Gastroesophageal sphincter (tissue), 4 donors: Measurements from ENCODE around the gene SPEM3. TPM values are rescaled to one million over a fixed set of nuclear protein-coding genes. Genes with fewer than 3 reads are reported as not detected.
A peak's percentile ranks its signal among the peaks of the same experiment; 100 is the strongest.

Experiments used
- ATAC-seq: fragments of 150-250 bp; one replicate; pipeline ENCODE4 v1.9.1; 2016; ENCODE audit warnings: mild to moderate bottlenecking, moderate library complexity
- H3K27ac ChIP-seq, 4 donors: fragments of 200-600 bp; sonication (generic) in 3 of 4; 1 replicate in 3 of 4; 2 replicates in 1 of 4; pipeline ENCODE4 v1.5.1; 2016 to 2019
- H3K27me3 ChIP-seq: fragments of 200-600 bp; sonication (generic); one replicate; pipeline ENCODE4 v1.5.1; 2019
- H3K36me3 ChIP-seq, 2 donors: fragments of 200-600 bp; sonication (generic); one replicate each; pipeline ENCODE4 v1.5.1; 2019; ENCODE audit warnings: control low read depth in 1 of 2
- H3K4me1 ChIP-seq, 3 donors: fragments of 200-600 bp; sonication (generic); 1 replicate in 2 of 3; 2 replicates in 1 of 3; pipeline ENCODE4 v1.5.1; 2016 to 2019; ENCODE audit warnings: control low read depth in 2 of 3
- H3K4me3 ChIP-seq, 2 donors: fragments of 200-600 bp; sonication (generic); one replicate each; pipeline ENCODE4 v1.5.1; 2019; ENCODE audit warnings: mild to moderate bottlenecking in 1 of 2, moderate library complexity in 1 of 2
- H3K9me3 ChIP-seq, 3 donors: fragments of 200-600 bp; sonication (generic); one replicate each; pipeline ENCODE4 v1.5.1; 2017 to 2019; ENCODE audit warnings: control low read depth in 2 of 3
- EP300 ChIP-seq: sonication (generic); formaldehyde crosslinking; IDR thresholded peaks from one replicate; pipeline ENCODE4 v1.6.1; 2017; ENCODE audit warnings: antibody characterized with exemption, mild to moderate bottlenecking
- POLR2A ChIP-seq, 2 donors: fragments of 450-650 bp; IDR thresholded peaks; one replicate each; pipeline ENCODE4 v1.6.1; 2017; ENCODE audit warnings: antibody characterized with exemption in 2 of 2, mild to moderate bottlenecking in 2 of 2, moderate library complexity in 1 of 2
- POLR2AphosphoS5 ChIP-seq: sonication (generic); formaldehyde crosslinking; IDR thresholded peaks from one replicate; pipeline ENCODE4 v1.6.1; 2017; ENCODE audit warnings: antibody characterized with exemption
- WGBS, 2 donors: methylation state at CpG; one replicate each; pipeline ENCODE4 v1.1.5; 2018; ENCODE audit warnings: low coverage in 1 of 2; 5-methylcytosine and 5-hydroxymethylcytosine counted together
- total RNA-seq, 4 donors: library from RNA; depleted of rRNA; stranded (reverse); fragments of >200 nt; gene quantifications; one replicate each; pipeline ENCODE4 v1.1.0, GENCODE V29; 2016
- TF ChIP-seq, protein P1 (sequence below), 4 experiments: fragments of 200-600 bp in 2 of 4; fragments of 450-650 bp in 2 of 4; sonication (generic) in 1 of 4; IDR thresholded peaks; one replicate each; pipeline ENCODE4 v1.5.1; 2017 to 2019; ENCODE audit warnings: antibody characterized with exemption in 4 of 4, mild to moderate bottlenecking in 2 of 4, moderate library complexity in 2 of 4

Gene SPEM3
- total RNA-seq, 4 donors from 2014 or later: 0.08 TPM; not detected in 3

DNA sequence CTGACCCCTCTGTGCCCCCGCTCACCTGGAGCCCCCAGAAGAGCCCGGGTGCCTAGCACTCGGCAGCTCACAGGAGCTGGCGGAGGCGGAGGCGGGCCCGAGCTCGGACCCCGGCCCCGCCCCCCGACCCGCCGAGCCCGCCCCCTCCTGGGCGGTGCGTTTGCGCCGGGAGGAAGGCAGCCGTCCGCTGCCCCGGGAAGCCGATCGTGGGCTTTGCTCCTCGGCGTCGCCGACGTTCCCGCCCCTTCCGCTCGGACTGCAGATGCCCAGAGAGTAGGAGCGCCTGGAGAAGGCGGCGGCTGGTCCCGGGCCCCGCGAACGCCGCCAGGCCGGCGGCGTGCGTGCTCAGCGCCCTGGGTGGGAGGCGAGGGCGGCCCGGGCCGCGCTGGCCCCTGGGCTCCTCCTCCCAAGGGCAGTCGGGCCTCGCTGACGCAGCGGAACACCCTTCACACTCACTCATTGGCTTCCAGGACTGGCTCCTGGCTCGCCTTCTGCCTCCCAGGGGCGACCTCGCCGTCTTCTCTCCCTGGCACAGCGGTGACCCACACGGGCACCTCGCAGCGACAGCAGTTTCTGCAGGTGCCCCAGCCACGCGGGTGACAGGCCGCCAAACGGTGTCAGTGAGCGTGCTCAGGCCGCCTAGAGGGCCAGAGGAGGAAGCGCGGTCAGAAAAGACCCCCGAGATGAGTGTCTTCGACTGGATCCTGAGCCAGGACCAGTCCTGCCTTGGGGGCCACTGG is 34.0 kb upstream of the SPEM3 start, which contains the start of gene PLSCR3:
TSS of gene PLSCR3 (minus strand) at position 74 of the 740 bp plus-strand sequence. CDS start 415 bp downstream, outside the sequence.
- WGBS, 2 donors: no CpG with 5 or more reads among the region's 71 CpGs

DNA sequence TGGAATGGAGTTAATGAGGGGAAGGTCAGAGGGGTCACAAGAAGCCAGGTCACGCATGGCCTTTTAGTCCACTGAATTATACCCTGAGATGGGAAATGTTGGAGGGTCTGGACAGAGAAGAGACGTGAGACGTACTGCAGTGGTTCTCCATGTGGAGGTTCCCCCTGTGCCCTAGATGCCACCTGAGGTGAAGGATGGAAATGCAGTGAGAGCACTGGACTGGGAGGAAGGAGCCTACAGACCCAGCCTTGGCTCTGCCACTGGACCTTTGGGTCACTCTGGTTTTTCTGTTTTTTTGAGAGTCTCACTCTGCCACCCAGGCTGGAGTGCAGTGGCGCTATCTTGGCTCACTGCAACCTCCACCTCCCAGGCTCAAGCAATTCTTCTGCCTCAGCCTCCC is 32.5 kb upstream of the SPEM3 start:
- 66 to 94% methylated on average over 2 to 4 of the region's 4 CpGs for WGBS, 2 donors

More for the DNA sequence above, 34.0 kb upstream of the SPEM3 start, which contains the start of gene PLSCR3:
- Histone ChIP-seq H3K4me3 (peak within 1 kb of the TSS; percentile 90), H3K9me3 (no peaks in the 10 kb centered on the region), H3K27ac (peak within 1 kb of the TSS; percentile 81 to 96 (median 92)), H3K4me1 (peaks cover 2 to 35% (median 16%) of the 10 kb centered on the region in 3 donors), H3K36me3 (peaks cover 0 to 29% of the 10 kb centered on the region in 2 donors), H3K27me3 (no peaks in the 10 kb centered on the region)
- no peak for TF ChIP-seq EP300
- TF ChIP-seq, protein P1, sequence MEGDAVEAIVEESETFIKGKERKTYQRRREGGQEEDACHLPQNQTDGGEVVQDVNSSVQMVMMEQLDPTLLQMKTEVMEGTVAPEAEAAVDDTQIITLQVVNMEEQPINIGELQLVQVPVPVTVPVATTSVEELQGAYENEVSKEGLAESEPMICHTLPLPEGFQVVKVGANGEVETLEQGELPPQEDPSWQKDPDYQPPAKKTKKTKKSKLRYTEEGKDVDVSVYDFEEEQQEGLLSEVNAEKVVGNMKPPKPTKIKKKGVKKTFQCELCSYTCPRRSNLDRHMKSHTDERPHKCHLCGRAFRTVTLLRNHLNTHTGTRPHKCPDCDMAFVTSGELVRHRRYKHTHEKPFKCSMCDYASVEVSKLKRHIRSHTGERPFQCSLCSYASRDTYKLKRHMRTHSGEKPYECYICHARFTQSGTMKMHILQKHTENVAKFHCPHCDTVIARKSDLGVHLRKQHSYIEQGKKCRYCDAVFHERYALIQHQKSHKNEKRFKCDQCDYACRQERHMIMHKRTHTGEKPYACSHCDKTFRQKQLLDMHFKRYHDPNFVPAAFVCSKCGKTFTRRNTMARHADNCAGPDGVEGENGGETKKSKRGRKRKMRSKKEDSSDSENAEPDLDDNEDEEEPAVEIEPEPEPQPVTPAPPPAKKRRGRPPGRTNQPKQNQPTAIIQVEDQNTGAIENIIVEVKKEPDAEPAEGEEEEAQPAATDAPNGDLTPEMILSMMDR (IDR thresholded peaks at IDR 0.05): peak in 3 of 4 experiments; percentile 40 to 61 (median 52)
- peak; percentile 85 to 92 for TF ChIP-seq POLR2A (IDR thresholded peaks at IDR 0.05)
- peak; percentile 74 for TF ChIP-seq POLR2AphosphoS5
- ATAC-seq: peak; percentile 95

DNA sequence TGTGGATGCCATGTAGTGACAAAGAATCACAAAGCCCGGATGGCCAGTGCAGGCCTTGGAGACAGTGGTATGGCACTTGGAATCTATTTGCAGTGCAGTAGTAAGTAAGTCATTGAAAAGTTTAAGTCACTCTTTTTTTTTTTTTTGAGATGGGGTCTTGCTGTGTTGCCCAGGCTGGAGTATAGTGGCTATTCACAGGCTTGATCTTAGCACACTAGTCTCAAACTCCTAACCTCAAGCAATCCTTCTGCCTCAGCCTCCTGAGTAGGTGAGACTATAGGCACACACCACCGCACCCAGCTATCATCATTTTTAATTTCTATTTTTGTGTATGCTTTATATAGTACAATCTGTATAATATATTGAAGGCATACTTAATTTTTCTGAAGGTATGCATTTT is 30.0 kb upstream of the SPEM3 start:
- no peak for ATAC-seq
- no peaks in the 10 kb centered on the region for H3K9me3 ChIP-seq
- no peak overlapping the region for H3K4me3 ChIP-seq
- 83 to 93% methylated on average over 2 of the region's 2 CpGs for WGBS, 2 donors
- no peaks in the 10 kb centered on the region for H3K27me3 ChIP-seq
- no peak overlapping the region for H3K27ac ChIP-seq
- no peaks in the 10 kb centered on the region for H3K36me3 ChIP-seq
- H3K4me1 ChIP-seq: peaks cover 4 to 47% (median 20%) of the 10 kb centered on the region in 3 donors
- TF ChIP-seq EP300: no peak
- TF ChIP-seq, protein P1 (IDR thresholded peaks at IDR 0.05): no peak
- no peak for TF ChIP-seq POLR2AphosphoS5

More for the DNA sequence above, 32.5 kb upstream of the SPEM3 start:
- Histone ChIP-seq H3K4me1 (peaks cover 2 to 36% (median 16%) of the 10 kb centered on the region in 3 donors), H3K27me3 (no peaks in the 10 kb centered on the region), H3K36me3 (peaks cover 0 to 14% of the 10 kb centered on the region in 2 donors), H3K9me3 (no peaks in the 10 kb centered on the region), H3K4me3 (no peak overlapping the region), H3K27ac (no peak overlapping the region)
- TF ChIP-seq POLR2AphosphoS5: no peak
- no peak for TF ChIP-seq EP300
- TF ChIP-seq, protein P1 (IDR thresholded peaks at IDR 0.05): no peak
- TF ChIP-seq POLR2A (IDR thresholded peaks at IDR 0.05): no peak
- no peak for ATAC-seq

DNA sequence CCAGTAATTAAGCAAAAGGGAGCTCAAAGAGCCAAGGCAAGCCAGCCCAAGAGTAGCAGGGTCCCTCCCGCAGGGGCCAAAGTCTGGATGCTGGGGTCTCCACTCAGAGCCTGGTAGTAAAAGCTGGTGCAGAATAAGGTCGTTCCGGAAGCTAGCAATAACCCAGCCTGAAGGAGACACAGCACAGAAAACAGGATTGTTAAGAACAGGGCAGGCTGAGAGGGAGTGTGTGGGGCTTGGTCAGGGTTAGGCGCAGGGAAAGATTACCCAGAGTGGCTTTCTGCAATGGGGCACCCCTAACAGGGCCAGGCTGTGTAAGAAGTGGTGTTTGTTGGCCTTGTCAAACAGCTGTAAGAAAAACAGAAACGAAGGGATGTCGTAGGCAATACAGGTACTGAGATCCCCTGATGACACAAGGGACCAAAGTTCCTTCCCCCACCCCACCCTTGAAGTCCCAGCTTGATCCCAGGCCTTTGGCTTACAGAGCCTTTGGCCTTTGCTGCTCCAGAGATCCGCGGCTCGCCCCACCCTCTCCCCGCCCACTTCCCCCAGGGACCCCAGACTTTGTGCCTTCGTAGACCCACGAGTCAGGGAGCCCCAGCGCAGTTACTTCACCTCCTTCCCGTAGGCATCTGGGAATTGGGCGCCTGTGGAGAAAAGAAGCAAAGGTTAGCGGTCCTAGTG is 25.5 kb upstream of the SPEM3 start:
- Histone ChIP-seq H3K4me3 (peak overlapping the region; percentile 37 to 88), H3K4me1 (peaks cover 4 to 65% (median 24%) of the 10 kb centered on the region in 3 donors), H3K36me3 (peaks cover 0 to 2% of the 10 kb centered on the region in 2 donors), H3K9me3 (no peaks in the 10 kb centered on the region), H3K27me3 (no peaks in the 10 kb centered on the region), H3K27ac (peak overlapping the region; percentile 91 to 95 (median 93))
- peak; percentile 4 for ATAC-seq
- WGBS, 2 donors: 18 to 35% methylated on average over 6 to 7 of the region's 16 CpGs
- TF ChIP-seq EP300 (no peak), POLR2A (IDR thresholded peaks at IDR 0.05) (no peak), POLR2AphosphoS5 (no peak)
- TF ChIP-seq, protein P1 (IDR thresholded peaks at IDR 0.05): no peak
